WI38 (cell line): ENCODE measurements around the gene KCTD17.

Experiments used
- H3K4me3 ChIP-seq: 2 replicates; pipeline ENCODE4 v1.5.1; 2011; ENCODE audit warnings: low read depth, mild to moderate bottlenecking, control low read depth, low read length
- TF ChIP-seq, protein P1 (sequence below): IDR thresholded peaks from 2 replicates; pipeline ENCODE4 v1.5.1; 2012; ENCODE audit warnings: low read depth, mild to moderate bottlenecking, control low read depth, low read length

The KCTD17 gene

GRCh38 chr22:37091994-37092393, 40.5 kb downstream of the KCTD17 start:
- TF ChIP-seq, protein P1, sequence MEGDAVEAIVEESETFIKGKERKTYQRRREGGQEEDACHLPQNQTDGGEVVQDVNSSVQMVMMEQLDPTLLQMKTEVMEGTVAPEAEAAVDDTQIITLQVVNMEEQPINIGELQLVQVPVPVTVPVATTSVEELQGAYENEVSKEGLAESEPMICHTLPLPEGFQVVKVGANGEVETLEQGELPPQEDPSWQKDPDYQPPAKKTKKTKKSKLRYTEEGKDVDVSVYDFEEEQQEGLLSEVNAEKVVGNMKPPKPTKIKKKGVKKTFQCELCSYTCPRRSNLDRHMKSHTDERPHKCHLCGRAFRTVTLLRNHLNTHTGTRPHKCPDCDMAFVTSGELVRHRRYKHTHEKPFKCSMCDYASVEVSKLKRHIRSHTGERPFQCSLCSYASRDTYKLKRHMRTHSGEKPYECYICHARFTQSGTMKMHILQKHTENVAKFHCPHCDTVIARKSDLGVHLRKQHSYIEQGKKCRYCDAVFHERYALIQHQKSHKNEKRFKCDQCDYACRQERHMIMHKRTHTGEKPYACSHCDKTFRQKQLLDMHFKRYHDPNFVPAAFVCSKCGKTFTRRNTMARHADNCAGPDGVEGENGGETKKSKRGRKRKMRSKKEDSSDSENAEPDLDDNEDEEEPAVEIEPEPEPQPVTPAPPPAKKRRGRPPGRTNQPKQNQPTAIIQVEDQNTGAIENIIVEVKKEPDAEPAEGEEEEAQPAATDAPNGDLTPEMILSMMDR, result no peak
- H3K4me3 ChIP-seq, result no peak overlapping the region

GRCh38 chr22:37092997-37093396, 41.5 kb downstream of the KCTD17 start:
- H3K4me3 ChIP-seq, result no peak overlapping the region
- TF ChIP-seq, protein P1, result no peak

GRCh38 chr22:37094239-37094638, 42.7 kb downstream of the KCTD17 start:
- TF ChIP-seq, protein P1, result no peak
- H3K4me3 ChIP-seq, result no peak overlapping the region

DNA sequence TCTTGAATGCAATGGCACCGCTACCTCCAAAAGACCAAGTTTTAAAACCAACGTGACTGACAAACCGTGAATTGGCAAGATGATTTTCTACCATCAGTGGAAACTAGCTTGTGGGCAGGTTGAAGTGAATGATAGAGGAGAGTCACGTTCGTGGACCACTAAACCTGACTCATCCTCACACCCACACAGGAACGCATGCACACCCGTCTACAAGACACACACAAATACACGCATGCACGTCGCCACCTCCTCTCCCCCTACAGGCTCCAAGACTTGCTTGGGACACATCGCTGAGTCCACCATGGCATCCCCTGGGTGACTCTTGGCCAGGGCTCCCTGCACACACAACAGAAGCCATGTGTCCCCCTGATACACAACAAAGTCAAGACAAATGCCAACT, 43.6 kb downstream of the KCTD17 start:
- TF ChIP-seq, protein P1, result no peak
- no peak overlapping the region for H3K4me3 ChIP-seq

DNA sequence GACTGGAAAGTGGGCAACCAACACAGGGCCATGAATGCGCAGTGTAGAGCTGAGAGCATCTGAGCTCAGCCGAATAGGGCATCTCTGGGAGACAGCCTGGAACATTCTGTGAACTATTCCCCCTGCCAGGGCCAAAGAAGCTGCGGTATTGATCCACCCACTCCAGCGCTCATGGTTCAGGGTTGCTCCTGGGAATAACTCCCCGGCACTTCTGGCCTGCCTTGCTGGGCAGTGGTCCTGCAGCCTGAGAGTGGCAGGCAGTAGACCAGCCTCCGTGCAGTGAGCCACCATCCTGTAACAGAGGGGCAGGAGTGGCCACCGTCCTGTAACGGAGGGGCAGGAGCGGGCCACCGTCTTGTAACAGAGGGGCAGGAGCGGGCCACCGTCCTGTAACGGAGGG, 45.8 kb downstream of the KCTD17 start:
- TF ChIP-seq, protein P1, result no peak
- H3K4me3 ChIP-seq, result no peak overlapping the region

DNA sequence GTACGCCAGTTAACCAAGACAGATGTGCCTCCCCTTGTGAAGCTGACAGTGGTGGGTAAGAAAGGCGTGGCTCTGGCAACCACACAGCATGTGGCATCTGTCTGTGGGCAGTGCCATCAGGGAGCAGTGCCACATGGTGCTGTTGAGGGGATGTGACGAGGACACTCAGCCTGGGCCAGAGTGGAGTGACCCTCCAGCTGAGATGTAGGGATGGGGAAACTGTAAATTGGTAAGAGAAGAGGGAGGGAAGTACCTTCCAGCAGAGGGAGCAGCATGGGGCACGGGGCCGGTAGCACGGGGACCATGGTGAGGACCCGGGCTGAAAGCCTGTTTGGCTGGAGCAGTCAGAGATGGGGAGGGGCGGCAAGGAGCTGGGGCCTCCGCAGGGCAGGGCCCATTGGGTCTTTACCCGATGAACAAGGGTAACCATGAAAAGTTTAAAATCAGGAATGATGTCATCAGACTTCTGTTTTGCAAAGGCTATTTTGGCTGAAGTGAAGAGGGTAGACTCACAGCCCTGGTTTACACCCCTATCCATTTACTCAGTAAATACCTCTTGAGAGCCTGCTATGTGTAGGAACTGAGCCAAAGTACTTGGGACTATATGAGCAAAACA, 47.5 kb downstream of the KCTD17 start:
- TF ChIP-seq, protein P1, result no peak; the same call in 1 of the 2 replicates
- no peak overlapping the region for H3K4me3 ChIP-seq

DNA sequence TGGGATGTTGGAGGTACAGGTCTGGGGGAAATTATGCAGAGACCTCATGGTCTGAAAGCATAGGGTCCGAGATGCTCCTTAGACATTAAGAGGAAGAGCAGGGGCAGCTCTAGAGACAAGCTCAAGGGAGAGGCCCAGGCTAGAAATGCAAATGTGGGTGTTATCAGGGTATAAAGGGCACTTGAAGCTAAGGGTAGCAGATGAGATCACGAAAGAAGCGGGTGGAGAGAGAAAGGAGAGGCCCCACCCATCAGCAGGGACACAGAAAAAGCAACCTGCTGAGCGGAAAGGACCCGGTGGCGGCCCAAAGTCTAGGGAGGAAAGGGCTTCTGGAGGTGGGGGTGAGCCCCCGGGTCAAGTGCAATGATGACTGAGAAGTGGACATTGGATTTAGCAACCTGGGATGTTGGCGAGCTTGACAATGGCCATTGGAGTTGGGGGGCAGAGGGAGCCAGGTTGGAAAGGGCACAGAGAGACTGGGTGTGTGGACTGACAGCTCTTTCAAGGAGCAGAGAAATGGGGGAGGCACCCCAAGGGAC, 49.1 kb downstream of the KCTD17 start:
- TF ChIP-seq, protein P1, result no peak
- no peak overlapping the region for H3K4me3 ChIP-seq
